Testis (tissue), 2 donors: Measurements from ENCODE around the gene SND1.

Experiments
- POLR2A ChIP-seq: fragments of 450-650 bp; IDR thresholded peaks from one replicate; pipeline ENCODE4 v1.6.1; 2017; ENCODE audit warnings: antibody characterized with exemption, mild to moderate bottlenecking, moderate library complexity
- TF ChIP-seq, protein P1 (sequence below), 3 experiments: fragments of 450-650 bp in 2 of 3; fragments of 200-600 bp in 1 of 3; sonication (generic) in 1 of 3; IDR thresholded peaks; one replicate each; pipeline ENCODE4 v1.5.1; 2016 to 2019; ENCODE audit warnings: antibody characterized with exemption in 3 of 3, mild to moderate bottlenecking in 2 of 3, moderate library complexity in 1 of 3

DNA sequence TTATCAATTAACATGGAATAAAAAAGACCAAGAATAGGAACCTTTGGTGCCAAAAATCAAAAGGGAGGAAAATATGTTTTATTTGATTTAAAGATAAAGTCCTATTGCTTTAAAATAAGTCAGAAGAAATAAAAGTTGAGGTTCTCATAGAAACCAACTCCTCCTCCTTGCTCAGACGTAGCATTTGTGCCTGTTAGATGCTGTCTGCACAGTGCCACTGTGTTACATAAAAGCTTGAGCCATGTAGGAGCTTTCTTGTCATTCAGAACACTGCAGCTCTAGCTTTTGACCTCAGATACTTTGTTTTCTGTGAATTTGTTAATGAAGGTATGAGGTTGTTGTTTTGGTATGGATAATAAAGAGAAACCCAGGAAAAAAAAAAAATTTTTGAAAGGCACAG lies 328.9 kb downstream of the SND1 start:
- TF ChIP-seq, protein P1, sequence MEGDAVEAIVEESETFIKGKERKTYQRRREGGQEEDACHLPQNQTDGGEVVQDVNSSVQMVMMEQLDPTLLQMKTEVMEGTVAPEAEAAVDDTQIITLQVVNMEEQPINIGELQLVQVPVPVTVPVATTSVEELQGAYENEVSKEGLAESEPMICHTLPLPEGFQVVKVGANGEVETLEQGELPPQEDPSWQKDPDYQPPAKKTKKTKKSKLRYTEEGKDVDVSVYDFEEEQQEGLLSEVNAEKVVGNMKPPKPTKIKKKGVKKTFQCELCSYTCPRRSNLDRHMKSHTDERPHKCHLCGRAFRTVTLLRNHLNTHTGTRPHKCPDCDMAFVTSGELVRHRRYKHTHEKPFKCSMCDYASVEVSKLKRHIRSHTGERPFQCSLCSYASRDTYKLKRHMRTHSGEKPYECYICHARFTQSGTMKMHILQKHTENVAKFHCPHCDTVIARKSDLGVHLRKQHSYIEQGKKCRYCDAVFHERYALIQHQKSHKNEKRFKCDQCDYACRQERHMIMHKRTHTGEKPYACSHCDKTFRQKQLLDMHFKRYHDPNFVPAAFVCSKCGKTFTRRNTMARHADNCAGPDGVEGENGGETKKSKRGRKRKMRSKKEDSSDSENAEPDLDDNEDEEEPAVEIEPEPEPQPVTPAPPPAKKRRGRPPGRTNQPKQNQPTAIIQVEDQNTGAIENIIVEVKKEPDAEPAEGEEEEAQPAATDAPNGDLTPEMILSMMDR (IDR thresholded peaks at IDR 0.05) = no peak
- TF ChIP-seq POLR2A = no peak
